ENCODE data around the gene MED10. TPM values are rescaled to one million over a fixed set of nuclear protein-coding genes. Genes with fewer than 3 reads are reported as not detected.

Gene MED10
- total RNA-seq, 1 donor from 2014 or later = 30.9 TPM

GRCh38 chr5:6402939-6403338 lies 24.6 kb upstream of the MED10 start:
- no peak for ATAC-seq (ENCODE audit: poor library complexity)
- intact Hi-C loops (cut with DNase I) = no loop called here
- no peak for DNase-seq

GRCh38 chr5:6401410-6401809 lies 23.1 kb upstream of the MED10 start:
- no peak for ATAC-seq (ENCODE audit: poor library complexity)

GRCh38 chr5:6399980-6400910 lies 21.9 kb upstream of the MED10 start:
- intact Hi-C loops (cut with DNase I) = no loop called here
- ATAC-seq (ENCODE audit: poor library complexity) = no peak
- no peak for DNase-seq

More at GRCh38 chr5:6401410-6401809, 23.1 kb upstream of the MED10 start:
- intact Hi-C loops (cut with DNase I) = no loop called here
- DNase-seq = no peak

- intact Hi-C loops (cut with DNase I) = no loop called here
- no peak for DNase-seq
These were observed 20.4 kb upstream of the MED10 start for GRCh38 chr5:6398570-6399230.

GRCh38 chr5:6397536-6398269 lies 19.4 kb upstream of the MED10 start:
- DNase-seq = no peak
- intact Hi-C loops (cut with DNase I) = no loop called here
- no peak for ATAC-seq (ENCODE audit: poor library complexity)

More at GRCh38 chr5:6398570-6399230, 20.4 kb upstream of the MED10 start:
- ATAC-seq (ENCODE audit: poor library complexity) = no peak

GRCh38 chr5:6396836-6397535 lies 18.6 kb upstream of the MED10 start:
- intact Hi-C loops (cut with DNase I) = no loop called here
- ATAC-seq (ENCODE audit: poor library complexity) = no peak
- DNase-seq = no peak

GRCh38 chr5:6396043-6396442 lies 17.7 kb upstream of the MED10 start:
- no peak for DNase-seq
- ATAC-seq (ENCODE audit: poor library complexity) = no peak
- intact Hi-C loops (cut with DNase I) = no loop called here

GRCh38 chr5:6395621-6396020 lies 17.3 kb upstream of the MED10 start:
- ATAC-seq (ENCODE audit: poor library complexity) (no peak), DNase-seq (no peak)
- intact Hi-C loops (cut with DNase I) = no loop called here

- ATAC-seq (ENCODE audit: poor library complexity) (no peak), DNase-seq (no peak)
These were observed 16.7 kb upstream of the MED10 start for GRCh38 chr5:6395102-6395445.

GRCh38 chr5:6394429-6395101 lies 16.2 kb upstream of the MED10 start:
- intact Hi-C loops (cut with DNase I) = no loop called here
- no peak for DNase-seq
- ATAC-seq (ENCODE audit: poor library complexity) = no peak

More at GRCh38 chr5:6395102-6395445, 16.7 kb upstream of the MED10 start:
- intact Hi-C loops (cut with DNase I) = no loop called here

GRCh38 chr5:6393596-6394194 lies 15.3 kb upstream of the MED10 start:
- DNase-seq (no peak), ATAC-seq (ENCODE audit: poor library complexity) (no peak)
- intact Hi-C loops (cut with DNase I) = no loop called here

- DNase-seq (no peak), ATAC-seq (ENCODE audit: poor library complexity) (no peak)
- intact Hi-C loops (cut with DNase I) = no loop called here
These were observed 14.2 kb upstream of the MED10 start for GRCh38 chr5:6392561-6392960.

- intact Hi-C loops (cut with DNase I) = no loop called here
- ATAC-seq (ENCODE audit: poor library complexity) = no peak
These were observed 12.8 kb upstream of the MED10 start for GRCh38 chr5:6391151-6391550.

GRCh38 chr5:6389946-6390530 lies 11.7 kb upstream of the MED10 start:
- intact Hi-C loops (cut with DNase I) = no loop called here
- DNase-seq (no peak), ATAC-seq (ENCODE audit: poor library complexity) (no peak)

More at GRCh38 chr5:6391151-6391550, 12.8 kb upstream of the MED10 start:
- DNase-seq = no peak

- ATAC-seq (ENCODE audit: poor library complexity) (no peak), DNase-seq (no peak)
- intact Hi-C loops (cut with DNase I) = no loop called here
These were observed 11.1 kb upstream of the MED10 start for GRCh38 chr5:6389397-6389796.

- DNase-seq (no peak), ATAC-seq (ENCODE audit: poor library complexity) (no peak)
- intact Hi-C loops (cut with DNase I) = no loop called here
These were observed 9.6 kb upstream of the MED10 start for GRCh38 chr5:6387970-6388369.

GRCh38 chr5:6386271-6386670 lies 7.9 kb upstream of the MED10 start:
- no peak for ATAC-seq (ENCODE audit: poor library complexity)
- intact Hi-C loops (cut with DNase I) = no loop called here
- DNase-seq = no peak

All from Right ventricle myocardium superior (tissue), 1 donor.